GM23248 (cell line): ENCODE results near the gene SLITRK3.

Experiments used
- EZH2 ChIP-seq: fragments of 200-600 bp; sonication (generic); IDR thresholded peaks from 2 replicates; pipeline ENCODE4 v1.6.1; 2018; ENCODE audit warnings: antibody characterized with exemption, mild to moderate bottlenecking; ENCODE audit not compliant: insufficient read depth, poor library complexity, severe bottlenecking
- EZH2phosphoT487 ChIP-seq: fragments of 200-600 bp; sonication (generic); IDR thresholded peaks from 2 replicates; pipeline ENCODE4 v1.6.1; 2018; ENCODE audit warnings: antibody characterized with exemption, moderate library complexity, mild to moderate bottlenecking, low read depth; ENCODE audit not compliant: insufficient read depth

DNA sequence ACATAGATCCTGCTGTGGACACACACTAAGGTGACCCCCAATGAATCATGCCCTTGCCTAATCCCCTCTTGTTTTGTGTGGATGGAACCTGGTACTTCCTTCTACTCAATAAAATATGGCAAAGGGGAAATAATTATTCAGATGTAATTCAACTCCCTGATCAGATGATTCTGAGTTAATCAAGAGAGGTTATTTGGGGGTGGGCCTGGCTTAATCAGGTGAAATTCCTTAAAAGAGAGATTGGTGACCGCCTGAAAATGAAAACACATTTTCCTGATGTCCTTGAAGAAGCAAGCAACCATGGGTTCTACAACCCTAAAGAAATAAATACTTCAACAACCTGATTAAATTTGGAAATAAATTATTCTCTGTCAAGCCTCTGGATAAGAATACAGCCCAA, 8.3 kb upstream of the SLITRK3 start:
- TF ChIP-seq EZH2 (no peak), EZH2phosphoT487 (no peak)
